Right lobe of liver (tissue), 4 donors: ENCODE data around the gene TBCK.

ENCODE experiments used
- POLR2A ChIP-seq: fragments of 450-650 bp; IDR thresholded peaks from one replicate; pipeline ENCODE4 v1.6.1; 2017; ENCODE audit warnings: antibody characterized with exemption, mild to moderate bottlenecking
- TF ChIP-seq, protein P1 (sequence below), 4 donors: fragments of 200-600 bp in 3 of 4; fragments of 450-650 bp in 1 of 4; IDR thresholded peaks; one replicate each; pipeline versions ENCODE4 v1.5.1 to v1.8.0; 2016 to 2022; ENCODE audit warnings: antibody characterized with exemption in 4 of 4, mild to moderate bottlenecking in 2 of 4
- donor health status: DM: no; HTN: no; CAD: no.
- donor health status: DM: no; HTN: no; CAD: no.
- donor health status: DM: no; HTN: yes; CAD: no.

DNA sequence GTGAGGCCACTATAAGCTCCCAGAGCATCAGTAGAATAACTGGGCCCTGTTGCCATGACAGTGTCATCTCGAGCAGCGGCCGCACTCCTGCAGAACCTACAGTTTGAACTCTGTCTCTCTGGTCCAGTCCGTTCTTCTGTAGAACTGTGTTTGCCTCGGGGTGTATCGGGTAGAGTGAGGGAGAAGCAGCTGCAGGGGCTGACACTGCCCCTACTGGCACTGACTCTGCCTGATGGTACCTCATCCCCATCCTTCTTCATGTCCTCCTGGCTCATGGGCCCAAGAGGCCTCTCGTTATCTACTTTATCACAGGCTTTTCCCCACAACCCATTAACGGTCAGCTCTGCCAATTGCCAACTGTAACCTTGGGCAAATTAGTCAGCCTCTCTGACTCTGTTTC is 324.3 kb downstream of the TBCK start:
- TF ChIP-seq, protein P1, sequence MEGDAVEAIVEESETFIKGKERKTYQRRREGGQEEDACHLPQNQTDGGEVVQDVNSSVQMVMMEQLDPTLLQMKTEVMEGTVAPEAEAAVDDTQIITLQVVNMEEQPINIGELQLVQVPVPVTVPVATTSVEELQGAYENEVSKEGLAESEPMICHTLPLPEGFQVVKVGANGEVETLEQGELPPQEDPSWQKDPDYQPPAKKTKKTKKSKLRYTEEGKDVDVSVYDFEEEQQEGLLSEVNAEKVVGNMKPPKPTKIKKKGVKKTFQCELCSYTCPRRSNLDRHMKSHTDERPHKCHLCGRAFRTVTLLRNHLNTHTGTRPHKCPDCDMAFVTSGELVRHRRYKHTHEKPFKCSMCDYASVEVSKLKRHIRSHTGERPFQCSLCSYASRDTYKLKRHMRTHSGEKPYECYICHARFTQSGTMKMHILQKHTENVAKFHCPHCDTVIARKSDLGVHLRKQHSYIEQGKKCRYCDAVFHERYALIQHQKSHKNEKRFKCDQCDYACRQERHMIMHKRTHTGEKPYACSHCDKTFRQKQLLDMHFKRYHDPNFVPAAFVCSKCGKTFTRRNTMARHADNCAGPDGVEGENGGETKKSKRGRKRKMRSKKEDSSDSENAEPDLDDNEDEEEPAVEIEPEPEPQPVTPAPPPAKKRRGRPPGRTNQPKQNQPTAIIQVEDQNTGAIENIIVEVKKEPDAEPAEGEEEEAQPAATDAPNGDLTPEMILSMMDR (IDR thresholded peaks at IDR 0.05) = no peak
- no peak for TF ChIP-seq POLR2A
